Keratinocyte (primary cell): Measurements from ENCODE around the gene IL4R. TPM values are rescaled to one million over a fixed set of nuclear protein-coding genes. Genes with fewer than 3 reads are reported as not detected.

Experiments used
- DNase-seq: peaks from one replicate; pipeline ENCODE4 v3.0.0-alpha.2; 2011; ENCODE audit warnings: low read depth, missing footprints, low spot score
- FAIRE-seq: peaks from 2 replicates; lab custom pipeline; 2011; peaks lifted over from hg19 to GRCh38; lab: Jason Lieb, UNC
- H2AFZ ChIP-seq: 2 replicates; pipeline ENCODE4 v1.6.0; 2012; ENCODE audit warnings: low read length, control low read depth, inconsistent platforms; ENCODE audit not compliant: control insufficient read depth
- H3K27ac ChIP-seq: 2 replicates; pipeline ENCODE4 v1.5.1; 2011; ENCODE audit warnings: low read length; ENCODE audit not compliant: control insufficient read depth, insufficient read depth
- H3K27me3 ChIP-seq: 3 replicates; pipeline ENCODE4 v1.6.0; 2011; ENCODE audit warnings: low read length; ENCODE audit not compliant: control insufficient read depth, insufficient read depth; ENCODE audit errors: extremely low read depth
- H3K36me3 ChIP-seq, 2 experiments: 2 replicates in 1 of 2; 3 replicates in 1 of 2; pipeline ENCODE4 v1.5.1; 2011; ENCODE audit warnings: low read length in 2 of 2, mild to moderate bottlenecking in 1 of 2; ENCODE audit not compliant: control insufficient read depth in 2 of 2, insufficient read depth in 2 of 2; ENCODE audit errors: extremely low read depth in 1 of 2
- H3K4me1 ChIP-seq: 3 replicates; pipeline ENCODE4 v1.5.1; 2011; ENCODE audit warnings: low read length; ENCODE audit not compliant: control insufficient read depth, insufficient read depth; ENCODE audit errors: extremely low read depth
- H3K4me2 ChIP-seq: 3 replicates; pipeline ENCODE4 v1.6.0; 2011; ENCODE audit warnings: low read depth, low read length; ENCODE audit not compliant: control insufficient read depth, insufficient read depth; ENCODE audit errors: extremely low read depth
- H3K4me3 ChIP-seq, 3 experiments: fragments of 200-600 bp in 1 of 3; sonication (generic) in 1 of 3; 2 replicates in 2 of 3; 3 replicates in 1 of 3; pipeline ENCODE4 v1.5.1; 2011 to 2016; ENCODE audit warnings: low read length in 3 of 3, mild to moderate bottlenecking in 3 of 3, control low read depth in 2 of 3, inconsistent platforms in 1 of 3, low read depth in 1 of 3, mixed read lengths in 1 of 3, mixed run types in 1 of 3, moderate library complexity in 1 of 3; ENCODE audit not compliant: control insufficient read depth in 2 of 3, insufficient read depth in 2 of 3; ENCODE audit errors: extremely low read depth in 1 of 3
- H3K79me2 ChIP-seq: 2 replicates; pipeline ENCODE4 v1.6.0; 2012; ENCODE audit warnings: low read length; ENCODE audit not compliant: control insufficient read depth, insufficient read depth
- H3K9ac ChIP-seq: 3 replicates; pipeline ENCODE4 v1.6.0; 2011; ENCODE audit warnings: low read length; ENCODE audit not compliant: control insufficient read depth, insufficient read depth; ENCODE audit errors: extremely low read depth
- H3K9me1 ChIP-seq: 3 replicates; pipeline ENCODE4 v1.6.0; 2011; ENCODE audit warnings: low read length; ENCODE audit not compliant: control insufficient read depth, insufficient read depth; ENCODE audit errors: extremely low read depth
- H3K9me3 ChIP-seq: 2 replicates; pipeline ENCODE4 v1.5.1; 2012; ENCODE audit warnings: low read depth, low read length; ENCODE audit not compliant: control insufficient read depth
- H4K20me1 ChIP-seq: 3 replicates; pipeline ENCODE4 v1.6.0; 2011; ENCODE audit warnings: low read length; ENCODE audit not compliant: control insufficient read depth, insufficient read depth; ENCODE audit errors: extremely low read depth
- EZH2 ChIP-seq: IDR thresholded peaks from one replicate; pipeline ENCODE4 v1.6.1; 2012; ENCODE audit warnings: inconsistent platforms, mild to moderate bottlenecking, low read length, moderate library complexity
- dilution Hi-C: fragments of 300-500 bp; cut with MboI; formaldehyde crosslinking; loops from one replicate; pipeline ENCODE4 v1.7.0; 2020; ENCODE audit warnings: low sequenced_read_pairs; ENCODE audit not compliant: extremely low pct_ligation_motif_present
- polyA plus RNA-seq, 5 experiments: library from polyadenylated mRNA; depleted of rRNA in 3 of 5; stranded (reverse) in 3 of 5; stranded (forward) in 1 of 5; unstranded in 1 of 5; fragments of >200 nt; gene quantifications; 1 replicate in 1 of 5; 2 replicates in 3 of 5; 3 replicates in 1 of 5; pipeline versions ENCODE4 v1.2.1 to v1.2.3, GENCODE V29; 2011 to 2012; ENCODE audit warnings: missing spikeins in 2 of 5, low read depth in 1 of 5, low replicate concordance in 1 of 5
- TF ChIP-seq, protein P1 (sequence below), 3 experiments: IDR thresholded peaks in 1 of 3; conservative IDR thresholded peaks in 1 of 3; optimal IDR thresholded peaks in 1 of 3; 2 replicates in 2 of 3; 3 replicates in 1 of 3; pipeline versions ENCODE3 to v1.5.1; 2011; ENCODE audit warnings: low read length in 3 of 3, mild to moderate bottlenecking in 3 of 3, moderate library complexity in 2 of 3, control low read depth in 1 of 3, inconsistent platforms in 1 of 3; ENCODE audit not compliant: insufficient read depth in 2 of 3; ENCODE audit errors: extremely low read depth in 1 of 3

IL4R gene
- polyA plus RNA-seq, 1 donor (not counting 4 experiments of a cell fraction or from before 2014, with no cell fraction given): 60.5 TPM

DNA sequence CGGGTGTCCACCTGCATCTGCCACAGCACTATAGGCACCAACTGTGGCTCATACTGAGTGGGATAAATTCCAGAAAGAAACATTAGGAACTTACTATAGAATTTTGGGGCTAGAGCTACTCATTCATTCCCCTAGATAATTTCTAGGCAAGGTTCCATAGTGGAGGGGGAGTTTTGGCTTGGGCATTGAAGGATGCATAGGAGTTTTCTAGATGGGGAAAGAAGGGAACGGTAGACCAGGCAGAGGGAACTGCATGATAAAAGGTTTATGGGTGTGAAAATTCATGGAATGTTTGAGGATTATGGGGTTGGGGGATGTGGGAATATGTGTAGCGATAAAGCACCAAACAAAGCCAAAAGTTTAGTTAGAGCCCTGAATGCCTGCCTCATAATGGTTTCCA is 35.5 kb downstream of the IL4R start:
- H3K79me2 ChIP-seq: peaks cover 37% of the 10 kb centered on the region
- H3K9ac ChIP-seq: no peak overlapping the region
- H3K4me3 ChIP-seq: no peak overlapping the region
- dilution Hi-C loops: no loop called here
- no peaks in the 10 kb centered on the region for H3K27me3 ChIP-seq
- H3K9me3 ChIP-seq: no peaks in the 10 kb centered on the region
- H3K4me1 ChIP-seq: no peaks in the 10 kb centered on the region
- DNase-seq (no peak), FAIRE-seq (no peak)
- H3K27ac ChIP-seq: no peak overlapping the region
- TF ChIP-seq, protein P1, sequence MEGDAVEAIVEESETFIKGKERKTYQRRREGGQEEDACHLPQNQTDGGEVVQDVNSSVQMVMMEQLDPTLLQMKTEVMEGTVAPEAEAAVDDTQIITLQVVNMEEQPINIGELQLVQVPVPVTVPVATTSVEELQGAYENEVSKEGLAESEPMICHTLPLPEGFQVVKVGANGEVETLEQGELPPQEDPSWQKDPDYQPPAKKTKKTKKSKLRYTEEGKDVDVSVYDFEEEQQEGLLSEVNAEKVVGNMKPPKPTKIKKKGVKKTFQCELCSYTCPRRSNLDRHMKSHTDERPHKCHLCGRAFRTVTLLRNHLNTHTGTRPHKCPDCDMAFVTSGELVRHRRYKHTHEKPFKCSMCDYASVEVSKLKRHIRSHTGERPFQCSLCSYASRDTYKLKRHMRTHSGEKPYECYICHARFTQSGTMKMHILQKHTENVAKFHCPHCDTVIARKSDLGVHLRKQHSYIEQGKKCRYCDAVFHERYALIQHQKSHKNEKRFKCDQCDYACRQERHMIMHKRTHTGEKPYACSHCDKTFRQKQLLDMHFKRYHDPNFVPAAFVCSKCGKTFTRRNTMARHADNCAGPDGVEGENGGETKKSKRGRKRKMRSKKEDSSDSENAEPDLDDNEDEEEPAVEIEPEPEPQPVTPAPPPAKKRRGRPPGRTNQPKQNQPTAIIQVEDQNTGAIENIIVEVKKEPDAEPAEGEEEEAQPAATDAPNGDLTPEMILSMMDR (optimal IDR thresholded peaks at IDR 0.05 in 1 of 3, IDR thresholded peaks at IDR 0.05 in 1 of 3, conservative IDR thresholded peaks at IDR 0.05 in 1 of 3; ENCODE audit: extremely low read depth in 1 of 3, insufficient read depth in 2 of 3, low read length in 3 of 3): no peak
- no peak for TF ChIP-seq EZH2
- peaks cover 44 to 72% of the 10 kb centered on the region in 2 experiments for H3K36me3 ChIP-seq
- no peaks in the 10 kb centered on the region for H3K9me1 ChIP-seq
- H3K4me2 ChIP-seq: no peak overlapping the region
- no peak overlapping the region for H2AFZ ChIP-seq
- H4K20me1 ChIP-seq: peaks cover 3% of the 10 kb centered on the region

DNA sequence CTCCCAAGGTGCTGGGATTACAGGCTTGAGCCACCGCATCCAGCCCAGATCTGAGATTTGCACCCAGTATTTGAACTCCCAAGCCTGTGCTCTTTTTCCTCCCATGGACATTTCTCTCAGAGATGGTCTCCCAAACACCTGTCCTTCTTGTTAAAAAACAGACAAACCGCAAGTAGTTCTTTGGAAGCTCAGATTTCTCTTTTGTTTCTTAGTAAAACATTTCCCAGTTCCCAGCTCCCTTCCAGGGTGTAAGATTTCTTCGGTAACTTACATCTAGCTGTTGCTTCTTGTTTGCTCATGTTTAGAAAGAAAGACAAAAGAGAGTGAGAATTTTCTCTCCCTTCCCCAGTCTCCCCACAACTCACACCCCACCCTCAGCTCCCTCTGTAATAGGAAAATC is 36.2 kb downstream of the IL4R start:
- H3K27ac ChIP-seq: no peak overlapping the region
- no peak overlapping the region for H2AFZ ChIP-seq
- H4K20me1 ChIP-seq: peaks cover 3% of the 10 kb centered on the region
- H3K27me3 ChIP-seq: no peaks in the 10 kb centered on the region
- H3K4me1 ChIP-seq: no peaks in the 10 kb centered on the region
- no peak for DNase-seq
- H3K4me3 ChIP-seq: no peak overlapping the region
- peaks cover 31% of the 10 kb centered on the region for H3K79me2 ChIP-seq
- TF ChIP-seq EZH2: no peak
- TF ChIP-seq, protein P1 (optimal IDR thresholded peaks at IDR 0.05 in 1 of 3, IDR thresholded peaks at IDR 0.05 in 1 of 3, conservative IDR thresholded peaks at IDR 0.05 in 1 of 3; ENCODE audit: extremely low read depth in 1 of 3, insufficient read depth in 2 of 3, low read length in 3 of 3): no peak
- H3K9ac ChIP-seq: no peak overlapping the region
- H3K9me1 ChIP-seq: no peaks in the 10 kb centered on the region
- H3K9me3 ChIP-seq: no peaks in the 10 kb centered on the region
- dilution Hi-C loops: no loop called here
- H3K36me3 ChIP-seq: peaks cover 47 to 73% of the 10 kb centered on the region in 2 experiments
- FAIRE-seq: no peak
- H3K4me2 ChIP-seq: no peak overlapping the region
